ENCODE measurements around the gene MALSU1. TPM values are rescaled to one million over a fixed set of nuclear protein-coding genes. Genes with fewer than 3 reads are reported as not detected.

Gene MALSU1
- total RNA-seq = 34.1 and 50.2 TPM in 2 replicates

DNA sequence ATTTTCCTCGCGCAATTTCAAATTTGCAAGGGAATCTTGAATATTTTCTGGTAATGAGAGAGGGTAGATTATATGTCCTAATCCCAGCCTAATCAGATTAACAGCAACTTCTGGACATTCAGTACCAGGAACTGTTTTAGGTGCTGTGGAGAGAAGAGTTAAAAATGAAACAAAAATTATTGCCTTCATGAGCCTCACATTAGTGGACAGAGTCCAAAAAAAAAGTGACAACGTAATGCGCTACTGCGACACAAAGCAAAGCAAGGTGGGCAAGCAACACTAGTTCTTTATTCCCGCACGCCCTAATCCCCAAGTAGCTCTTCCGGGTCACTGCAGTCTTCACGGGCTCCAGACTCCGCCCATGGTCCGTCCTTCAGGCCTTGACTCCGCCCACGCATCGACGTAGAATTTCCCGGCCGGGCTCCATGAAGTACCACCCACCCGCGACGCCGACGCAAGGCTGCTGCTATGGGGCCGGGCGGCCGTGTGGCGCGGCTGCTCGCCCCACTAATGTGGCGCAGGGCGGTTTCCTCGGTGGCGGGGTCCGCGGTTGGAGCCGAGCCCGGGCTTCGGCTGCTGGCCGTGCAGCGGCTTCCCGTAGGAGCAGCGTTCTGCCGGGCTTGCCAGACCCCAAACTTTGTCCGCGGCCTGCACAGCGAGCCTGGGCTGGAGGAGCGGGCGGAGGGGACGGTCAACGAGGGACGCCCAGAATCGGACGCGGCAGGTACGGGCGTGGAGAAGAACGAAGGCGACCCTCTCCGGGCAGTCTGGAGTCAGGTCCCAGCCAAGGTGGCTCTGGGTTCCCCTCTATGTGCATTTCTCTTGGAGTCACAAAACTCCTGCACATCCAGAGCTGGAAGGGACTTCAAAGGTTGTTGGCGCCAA lies at the start of gene MALSU1:
MALSU1 (plus strand) TSS at position 455 of the 885 bp plus-strand sequence; CDS start at position 469, 14 bp downstream.

Other genes with a start within 250 kb of the MALSU1 start
- gene KLHL7, start 193.6 kb upstream of the MALSU1 start, total RNA-seq = 49.2 and 49.9 TPM in 2 replicates
- 28.0 and 37.2 TPM in 2 replicates for gene NUP42, start 117.3 kb upstream of the MALSU1 start, total RNA-seq
- gene GPNMB, start 52.6 kb upstream of the MALSU1 start, total RNA-seq = 190 and 218 TPM in 2 replicates
- gene IGF2BP3, start 171.2 kb downstream of the MALSU1 start, total RNA-seq = 0.26 and 0.76 TPM in 2 replicates
- gene TRA2A, start 232.6 kb downstream of the MALSU1 start, total RNA-seq = 33.6 and 40.6 TPM in 2 replicates

All from articular chondrocyte of knee joint (primary cell).